ENCODE data around the gene ACTN1.

Gene ACTN1

GRCh38 chr14:68970038-68970612 is 9.0 kb downstream of the ACTN1 start:
- H3K4me1 Mint-ChIP-seq (ENCODE audit: low read depth), result peaks cover 49% of the 10 kb centered on the region
- no peak for DNase-seq (ENCODE audit: low spot score)
- peaks cover 30% of the 10 kb centered on the region for H3K36me3 Mint-ChIP-seq (ENCODE audit: low read depth)
- H3K9me3 Mint-ChIP-seq, result peaks cover 9% of the 10 kb centered on the region
- H3K27me3 Mint-ChIP-seq (ENCODE audit: low read depth), result no peaks in the 10 kb centered on the region
- peak overlapping the region; percentile 14 for H3K4me3 Mint-ChIP-seq
- H3K27ac Mint-ChIP-seq, result peak overlapping the region; percentile 56

- Mint-ChIP-seq H3K9me3 (peaks cover 6% of the 10 kb centered on the region), H3K27me3 (ENCODE audit: low read depth) (no peaks in the 10 kb centered on the region), H3K4me3 (peak overlapping the region; percentile 14), H3K4me1 (ENCODE audit: low read depth) (peaks cover 44% of the 10 kb centered on the region), H3K36me3 (ENCODE audit: low read depth) (peaks cover 23% of the 10 kb centered on the region), H3K27ac (peak overlapping the region; percentile 56)
- no peak for DNase-seq (ENCODE audit: low spot score)
These were observed 9.6 kb downstream of the ACTN1 start for GRCh38 chr14:68969278-68970033.

- Mint-ChIP-seq H3K4me1 (ENCODE audit: low read depth) (peaks cover 43% of the 10 kb centered on the region), H3K27me3 (ENCODE audit: low read depth) (no peaks in the 10 kb centered on the region), H3K9me3 (peaks cover 4% of the 10 kb centered on the region), H3K27ac (no peak overlapping the region), H3K36me3 (ENCODE audit: low read depth) (peaks cover 17% of the 10 kb centered on the region), H3K4me3 (no peak overlapping the region)
- no peak for DNase-seq (ENCODE audit: low spot score)
These were observed 10.4 kb downstream of the ACTN1 start for GRCh38 chr14:68968721-68969120.

- Mint-ChIP-seq H3K27ac (no peak overlapping the region), H3K27me3 (ENCODE audit: low read depth) (no peaks in the 10 kb centered on the region), H3K36me3 (ENCODE audit: low read depth) (peaks cover 11% of the 10 kb centered on the region), H3K4me1 (ENCODE audit: low read depth) (peaks cover 43% of the 10 kb centered on the region), H3K4me3 (no peak overlapping the region), H3K9me3 (no peaks in the 10 kb centered on the region)
- DNase-seq (ENCODE audit: low spot score), result no peak
These were observed 11.1 kb downstream of the ACTN1 start for GRCh38 chr14:68968051-68968450.

- Mint-ChIP-seq H3K9me3 (no peaks in the 10 kb centered on the region), H3K4me1 (ENCODE audit: low read depth) (peaks cover 43% of the 10 kb centered on the region), H3K27me3 (ENCODE audit: low read depth) (no peaks in the 10 kb centered on the region), H3K36me3 (ENCODE audit: low read depth) (peaks cover 5% of the 10 kb centered on the region), H3K27ac (no peak overlapping the region), H3K4me3 (no peak overlapping the region)
- DNase-seq (ENCODE audit: low spot score), result no peak
These were observed 11.6 kb downstream of the ACTN1 start for GRCh38 chr14:68967459-68967940.

- Mint-ChIP-seq H3K27me3 (ENCODE audit: low read depth) (no peaks in the 10 kb centered on the region), H3K9me3 (no peaks in the 10 kb centered on the region), H3K27ac (no peak overlapping the region), H3K4me3 (no peak overlapping the region), H3K4me1 (ENCODE audit: low read depth) (peaks cover 41% of the 10 kb centered on the region), H3K36me3 (ENCODE audit: low read depth) (no peaks in the 10 kb centered on the region)
- DNase-seq (ENCODE audit: low spot score), result no peak
These were observed 12.2 kb downstream of the ACTN1 start for GRCh38 chr14:68966872-68967301.

- Mint-ChIP-seq H3K27ac (no peak overlapping the region), H3K4me3 (no peak overlapping the region), H3K36me3 (ENCODE audit: low read depth) (no peaks in the 10 kb centered on the region), H3K9me3 (no peaks in the 10 kb centered on the region), H3K27me3 (ENCODE audit: low read depth) (no peaks in the 10 kb centered on the region), H3K4me1 (ENCODE audit: low read depth) (peaks cover 27% of the 10 kb centered on the region)
- no peak for DNase-seq (ENCODE audit: low spot score)
These were observed 13.8 kb downstream of the ACTN1 start for GRCh38 chr14:68965261-68965761.

GRCh38 chr14:68964300-68965093 is 14.6 kb downstream of the ACTN1 start:
- Mint-ChIP-seq H3K36me3 (ENCODE audit: low read depth) (no peaks in the 10 kb centered on the region), H3K9me3 (no peaks in the 10 kb centered on the region), H3K27me3 (ENCODE audit: low read depth) (no peaks in the 10 kb centered on the region), H3K4me3 (no peak overlapping the region), H3K4me1 (ENCODE audit: low read depth) (peaks cover 22% of the 10 kb centered on the region), H3K27ac (no peak overlapping the region)
- DNase-seq (ENCODE audit: low spot score), result no peak

- Mint-ChIP-seq H3K36me3 (ENCODE audit: low read depth) (no peaks in the 10 kb centered on the region), H3K9me3 (no peaks in the 10 kb centered on the region), H3K4me1 (ENCODE audit: low read depth) (peaks cover 11% of the 10 kb centered on the region), H3K27me3 (ENCODE audit: low read depth) (no peaks in the 10 kb centered on the region), H3K27ac (no peak overlapping the region), H3K4me3 (no peak overlapping the region)
- DNase-seq (ENCODE audit: low spot score), result no peak
These were observed 16.4 kb downstream of the ACTN1 start for GRCh38 chr14:68962681-68963080.

- Mint-ChIP-seq H3K9me3 (no peaks in the 10 kb centered on the region), H3K27ac (no peak overlapping the region), H3K36me3 (ENCODE audit: low read depth) (no peaks in the 10 kb centered on the region), H3K27me3 (ENCODE audit: low read depth) (no peaks in the 10 kb centered on the region), H3K4me1 (ENCODE audit: low read depth) (peaks cover 15% of the 10 kb centered on the region), H3K4me3 (no peak overlapping the region)
- DNase-seq (ENCODE audit: low spot score), result no peak
These were observed 17.1 kb downstream of the ACTN1 start for GRCh38 chr14:68961781-68962584.

- Mint-ChIP-seq H3K27ac (no peak overlapping the region), H3K36me3 (ENCODE audit: low read depth) (no peaks in the 10 kb centered on the region), H3K4me1 (ENCODE audit: low read depth) (peaks cover 21% of the 10 kb centered on the region), H3K27me3 (ENCODE audit: low read depth) (no peaks in the 10 kb centered on the region), H3K9me3 (no peaks in the 10 kb centered on the region), H3K4me3 (no peak overlapping the region)
- no peak for DNase-seq (ENCODE audit: low spot score)
These were observed 17.7 kb downstream of the ACTN1 start for GRCh38 chr14:68961361-68961760.

- Mint-ChIP-seq H3K36me3 (ENCODE audit: low read depth) (no peaks in the 10 kb centered on the region), H3K4me3 (no peak overlapping the region), H3K27me3 (ENCODE audit: low read depth) (no peaks in the 10 kb centered on the region), H3K9me3 (no peaks in the 10 kb centered on the region), H3K4me1 (ENCODE audit: low read depth) (peaks cover 20% of the 10 kb centered on the region), H3K27ac (no peak overlapping the region)
- no peak for DNase-seq (ENCODE audit: low spot score)
These were observed 19.0 kb downstream of the ACTN1 start for GRCh38 chr14:68960123-68960522.

- no peaks in the 10 kb centered on the region for H3K36me3 Mint-ChIP-seq (ENCODE audit: low read depth)
- peaks cover 23% of the 10 kb centered on the region for H3K4me1 Mint-ChIP-seq (ENCODE audit: low read depth)
- no peak overlapping the region for H3K4me3 Mint-ChIP-seq
- DNase-seq (ENCODE audit: low spot score), result no peak
- H3K9me3 Mint-ChIP-seq, result no peaks in the 10 kb centered on the region
- no peaks in the 10 kb centered on the region for H3K27me3 Mint-ChIP-seq (ENCODE audit: low read depth)
- no peak overlapping the region for H3K27ac Mint-ChIP-seq
These were observed 20.1 kb downstream of the ACTN1 start for GRCh38 chr14:68959035-68959434.

All from T-helper 2 cell treated with Interferon-gamma antibody and Interleukin-4, amounts not matched to agents 5 μg/mL and 100 μg/mL, for 36 hours (primary cell).